ENCODE results near the gene ACTA1.
"Not testable (repeated sequence)": the region's sequence is repeated elsewhere in the genome, so short reads cannot be mapped to it uniquely, and the experiment has no call there.

The ACTA1 gene

GRCh38 chr1:229410370-229410691 is 23.6 kb downstream of the ACTA1 start:
- no peak overlapping the region for H3K4me3 ChIP-seq (ENCODE audit: low read depth, low read length)

- no peak overlapping the region for H3K4me3 ChIP-seq (ENCODE audit: low read depth, low read length)
Measured at GRCh38 chr1:229409616-229410369, 24.1 kb downstream of the ACTA1 start.

GRCh38 chr1:229408458-229409037 is 25.3 kb downstream of the ACTA1 start:
- no peak overlapping the region for H3K4me3 ChIP-seq (ENCODE audit: low read depth, low read length)

- H3K4me3 ChIP-seq (ENCODE audit: low read depth, low read length), result peak overlapping the region; percentile 31
Measured at GRCh38 chr1:229407206-229408026, 26.5 kb downstream of the ACTA1 start.

GRCh38 chr1:229406798-229407197 is 27.1 kb downstream of the ACTA1 start:
- H3K4me3 ChIP-seq (ENCODE audit: low read depth, low read length), result peak overlapping the region; percentile 31

- H3K4me3 ChIP-seq (ENCODE audit: low read depth, low read length), result no peak overlapping the region
Measured at GRCh38 chr1:229403573-229403972, 30.3 kb downstream of the ACTA1 start.

GRCh38 chr1:229402993-229403392 is 30.9 kb downstream of the ACTA1 start:
- H3K4me3 ChIP-seq (ENCODE audit: low read depth, low read length), result no peak overlapping the region

GRCh38 chr1:229402329-229402728 is 31.6 kb downstream of the ACTA1 start:
- not testable (repeated sequence) for H3K4me3 ChIP-seq (ENCODE audit: low read depth, low read length)

GRCh38 chr1:229397762-229398161 is 36.1 kb downstream of the ACTA1 start:
- H3K4me3 ChIP-seq (ENCODE audit: low read depth, low read length), result no peak overlapping the region

- H3K4me3 ChIP-seq (ENCODE audit: low read depth, low read length), result no peak overlapping the region
Measured at GRCh38 chr1:229396585-229397206, 37.2 kb downstream of the ACTA1 start.

- not testable (repeated sequence) for H3K4me3 ChIP-seq (ENCODE audit: low read depth, low read length)
Measured at GRCh38 chr1:229394517-229394916, 39.4 kb downstream of the ACTA1 start.

GRCh38 chr1:229392936-229393335 is 41.0 kb downstream of the ACTA1 start:
- H3K4me3 ChIP-seq (ENCODE audit: low read depth, low read length), result no peak overlapping the region

- no peak overlapping the region for H3K4me3 ChIP-seq (ENCODE audit: low read depth, low read length)
Measured at GRCh38 chr1:229390130-229390529, 43.8 kb downstream of the ACTA1 start.

GRCh38 chr1:229388897-229389580 is 44.9 kb downstream of the ACTA1 start:
- H3K4me3 ChIP-seq (ENCODE audit: low read depth, low read length), result no peak overlapping the region

GRCh38 chr1:229385853-229386456 is 47.9 kb downstream of the ACTA1 start:
- no peak overlapping the region for H3K4me3 ChIP-seq (ENCODE audit: low read depth, low read length)

GRCh38 chr1:229384822-229385221 is 49.1 kb downstream of the ACTA1 start:
- no peak overlapping the region for H3K4me3 ChIP-seq (ENCODE audit: low read depth, low read length)

- no peak overlapping the region for H3K4me3 ChIP-seq (ENCODE audit: low read depth, low read length)
Measured at GRCh38 chr1:229383961-229384360, 49.9 kb downstream of the ACTA1 start.

- no peak overlapping the region for H3K4me3 ChIP-seq (ENCODE audit: low read depth, low read length)
Measured at GRCh38 chr1:229383188-229383587, 50.7 kb downstream of the ACTA1 start.
